ENCODE results near the gene DGKH.
"Not testable (repeated sequence)": the region's sequence is repeated elsewhere in the genome, so short reads cannot be mapped to it uniquely, and the experiment has no call there.

DGKH gene

DNA sequence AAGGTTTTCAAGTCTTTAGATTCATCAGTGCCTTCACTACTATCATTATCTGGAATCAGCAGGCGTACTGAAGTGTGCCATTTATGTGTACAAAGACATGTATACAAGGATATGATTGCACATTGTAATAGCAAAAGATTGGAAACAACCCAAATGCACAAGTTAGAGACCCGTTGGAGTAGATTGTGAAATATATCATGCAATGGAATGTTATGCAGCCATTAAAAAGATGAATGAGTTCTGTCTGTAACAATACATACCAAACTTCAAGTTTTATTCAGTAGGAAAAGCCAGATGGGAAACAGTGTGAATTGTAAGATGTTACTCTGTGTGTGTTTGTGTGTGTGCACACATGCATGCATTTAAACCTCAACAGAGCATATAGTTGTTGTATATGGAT is 97.9 kb downstream of the DGKH start:
- TF ChIP-seq, protein P1, sequence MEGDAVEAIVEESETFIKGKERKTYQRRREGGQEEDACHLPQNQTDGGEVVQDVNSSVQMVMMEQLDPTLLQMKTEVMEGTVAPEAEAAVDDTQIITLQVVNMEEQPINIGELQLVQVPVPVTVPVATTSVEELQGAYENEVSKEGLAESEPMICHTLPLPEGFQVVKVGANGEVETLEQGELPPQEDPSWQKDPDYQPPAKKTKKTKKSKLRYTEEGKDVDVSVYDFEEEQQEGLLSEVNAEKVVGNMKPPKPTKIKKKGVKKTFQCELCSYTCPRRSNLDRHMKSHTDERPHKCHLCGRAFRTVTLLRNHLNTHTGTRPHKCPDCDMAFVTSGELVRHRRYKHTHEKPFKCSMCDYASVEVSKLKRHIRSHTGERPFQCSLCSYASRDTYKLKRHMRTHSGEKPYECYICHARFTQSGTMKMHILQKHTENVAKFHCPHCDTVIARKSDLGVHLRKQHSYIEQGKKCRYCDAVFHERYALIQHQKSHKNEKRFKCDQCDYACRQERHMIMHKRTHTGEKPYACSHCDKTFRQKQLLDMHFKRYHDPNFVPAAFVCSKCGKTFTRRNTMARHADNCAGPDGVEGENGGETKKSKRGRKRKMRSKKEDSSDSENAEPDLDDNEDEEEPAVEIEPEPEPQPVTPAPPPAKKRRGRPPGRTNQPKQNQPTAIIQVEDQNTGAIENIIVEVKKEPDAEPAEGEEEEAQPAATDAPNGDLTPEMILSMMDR (conservative IDR thresholded peaks at IDR 0.05; ENCODE audit: low read depth, low read length): no peak
- H3K4me3 ChIP-seq (ENCODE audit: low read depth, low read length): no peak overlapping the region
- no peak for DNase-seq (ENCODE audit: low read depth)

DNA sequence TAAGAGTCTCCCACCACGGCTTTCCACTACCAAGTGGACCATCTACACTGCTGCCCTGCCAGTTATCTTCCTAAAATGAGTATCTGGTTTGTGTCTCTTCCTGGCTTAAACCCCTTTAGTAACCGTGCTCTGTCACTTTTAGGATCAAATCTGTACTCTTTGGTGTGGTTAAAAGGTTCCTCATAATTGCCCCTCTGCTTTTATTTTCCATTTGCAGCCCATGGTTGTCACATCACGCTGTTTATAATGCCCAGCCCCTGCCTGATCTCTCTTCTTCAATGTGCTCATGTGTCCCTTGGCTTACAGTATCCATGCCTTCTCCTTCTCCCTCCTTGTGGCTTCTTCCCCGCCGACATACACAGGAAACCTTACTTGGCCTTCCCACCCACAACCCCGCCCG is 100.1 kb downstream of the DGKH start:
- no peak for DNase-seq (ENCODE audit: low read depth)
- H3K4me3 ChIP-seq (ENCODE audit: low read depth, low read length): no peak overlapping the region
- TF ChIP-seq, protein P1 (conservative IDR thresholded peaks at IDR 0.05; ENCODE audit: low read depth, low read length): no peak

DNA sequence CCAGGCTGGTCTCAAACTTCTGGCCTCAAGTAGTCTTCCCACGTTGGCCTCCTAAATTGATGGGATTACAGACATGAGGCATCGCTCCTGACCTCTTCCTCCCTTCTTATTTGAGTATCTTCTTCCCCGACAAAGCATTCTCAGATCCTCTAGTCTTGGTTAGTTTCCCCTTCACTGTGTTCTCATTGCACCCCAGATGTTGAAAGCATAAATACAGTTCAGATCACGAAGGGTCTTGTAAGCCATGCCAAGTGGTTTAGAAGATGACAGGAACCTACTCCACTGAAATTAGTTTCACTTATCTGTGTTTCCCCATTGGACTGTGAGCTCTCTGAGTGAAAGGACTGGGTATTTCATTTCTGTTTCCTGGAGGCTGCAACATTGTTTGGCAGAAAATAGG is 100.7 kb downstream of the DGKH start:
- TF ChIP-seq, protein P1 (conservative IDR thresholded peaks at IDR 0.05; ENCODE audit: low read depth, low read length): no peak
- no peak for DNase-seq (ENCODE audit: low read depth)
- H3K4me3 ChIP-seq (ENCODE audit: low read depth, low read length): no peak overlapping the region

DNA sequence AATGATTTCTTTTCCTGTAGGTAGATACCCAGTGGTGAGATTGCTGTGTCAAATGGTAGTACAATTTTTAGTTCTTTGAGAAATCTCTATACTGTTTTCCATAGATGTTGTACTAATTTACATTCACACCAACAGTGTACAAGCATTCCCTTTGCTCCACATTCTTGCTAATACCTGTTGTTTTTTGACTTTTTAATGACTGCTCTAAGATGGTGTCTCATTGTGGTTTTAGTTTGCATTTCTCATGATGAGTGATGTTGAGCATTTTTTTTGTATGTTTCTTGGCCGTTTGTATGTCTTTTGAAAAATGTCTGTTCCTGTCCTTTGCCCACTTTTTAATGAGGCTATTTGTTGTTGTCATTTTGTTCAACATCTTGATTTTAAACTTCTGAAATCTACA is 103.3 kb downstream of the DGKH start:
- no peak for DNase-seq (ENCODE audit: low read depth)
- TF ChIP-seq, protein P1 (conservative IDR thresholded peaks at IDR 0.05; ENCODE audit: low read depth, low read length): no peak
- H3K4me3 ChIP-seq (ENCODE audit: low read depth, low read length): no peak overlapping the region

DNA sequence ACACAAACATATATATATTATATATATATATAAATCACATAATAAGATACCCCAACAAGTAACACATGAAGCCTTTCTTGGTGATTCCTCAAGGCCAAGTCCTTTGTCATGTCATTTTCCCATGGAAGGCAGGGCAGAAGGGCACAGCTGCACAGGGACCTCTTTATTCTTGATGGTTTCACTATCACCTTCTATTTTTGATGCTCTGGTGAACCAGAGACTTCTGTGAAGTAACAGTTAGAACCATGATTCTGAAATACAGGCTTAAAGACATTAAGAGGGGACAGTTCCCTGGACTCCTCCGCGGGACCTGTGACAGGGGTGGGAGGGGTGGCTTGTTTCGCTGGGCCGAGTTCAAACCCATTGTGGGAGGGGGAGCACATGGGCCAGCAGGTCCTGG is 104.0 kb downstream of the DGKH start:
- TF ChIP-seq, protein P1 (conservative IDR thresholded peaks at IDR 0.05; ENCODE audit: low read depth, low read length): no peak
- no peak for DNase-seq (ENCODE audit: low read depth)
- no peak overlapping the region for H3K4me3 ChIP-seq (ENCODE audit: low read depth, low read length)

DNA sequence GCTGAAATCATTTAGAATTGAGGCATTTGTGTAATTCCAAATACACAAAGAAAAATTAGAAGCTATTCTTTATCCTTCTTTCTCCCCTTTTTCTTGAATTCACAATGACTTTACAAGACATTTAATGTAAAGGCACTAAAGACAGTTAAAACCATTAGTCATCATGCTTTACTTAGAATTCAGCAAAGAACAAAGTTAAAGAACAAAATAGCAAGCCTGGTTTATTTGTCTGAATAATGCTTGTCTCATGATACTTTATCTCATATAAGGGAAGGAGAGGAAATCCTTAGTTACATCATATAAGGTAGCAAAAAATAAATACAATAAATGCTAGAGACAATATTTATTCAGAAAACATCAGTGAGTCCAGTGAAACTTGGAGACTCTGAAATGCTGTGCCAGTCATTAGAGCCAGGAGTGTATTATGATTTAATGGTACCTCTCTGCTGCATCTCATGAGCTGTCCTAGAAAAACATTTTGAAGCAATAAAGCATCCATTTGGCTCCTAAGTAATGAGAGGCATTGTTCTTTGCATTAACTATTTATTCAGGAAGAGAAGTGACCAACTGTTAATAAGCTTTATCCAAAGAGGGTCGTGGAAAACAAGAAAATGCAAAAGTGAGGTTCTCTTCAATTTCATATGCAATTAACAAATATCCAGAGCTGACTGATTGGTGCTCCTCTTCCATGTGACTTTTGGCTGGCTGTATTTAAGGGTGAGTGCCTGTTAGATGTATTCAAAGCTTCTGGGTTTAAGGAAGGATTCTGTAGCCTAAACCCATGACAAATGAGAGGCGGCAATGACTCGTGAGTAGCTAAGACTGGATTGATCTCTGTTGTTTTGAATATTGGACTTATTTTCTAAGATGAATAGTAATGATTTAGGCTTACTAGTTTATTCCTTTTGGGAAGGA is 105.0 kb downstream of the DGKH start:
- TF ChIP-seq, protein P1 (conservative IDR thresholded peaks at IDR 0.05; ENCODE audit: low read depth, low read length): no peak
- peak; percentile 15 for DNase-seq (ENCODE audit: low read depth)
- no peak overlapping the region for H3K4me3 ChIP-seq (ENCODE audit: low read depth, low read length)

DNA sequence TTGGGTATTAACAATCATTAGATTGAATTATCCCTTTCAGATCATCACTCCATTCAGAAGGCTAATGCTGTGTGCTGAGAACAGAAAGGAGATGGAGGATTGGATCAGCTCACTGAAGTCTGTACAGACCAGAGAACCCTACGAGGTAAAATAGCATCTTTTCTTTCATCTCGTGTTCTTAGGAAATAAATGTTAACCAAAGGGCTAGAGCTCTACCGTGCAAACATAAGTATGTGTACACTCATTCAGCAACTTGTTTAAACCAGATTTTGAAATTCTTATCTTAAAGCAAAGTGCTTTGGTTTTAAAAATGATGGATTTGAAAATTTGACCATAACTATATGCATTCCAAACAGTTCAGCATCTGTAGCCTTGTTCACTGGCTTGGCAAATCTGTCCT is 106.8 kb downstream of the DGKH start:
- DNase-seq (ENCODE audit: low read depth): no peak

DNA sequence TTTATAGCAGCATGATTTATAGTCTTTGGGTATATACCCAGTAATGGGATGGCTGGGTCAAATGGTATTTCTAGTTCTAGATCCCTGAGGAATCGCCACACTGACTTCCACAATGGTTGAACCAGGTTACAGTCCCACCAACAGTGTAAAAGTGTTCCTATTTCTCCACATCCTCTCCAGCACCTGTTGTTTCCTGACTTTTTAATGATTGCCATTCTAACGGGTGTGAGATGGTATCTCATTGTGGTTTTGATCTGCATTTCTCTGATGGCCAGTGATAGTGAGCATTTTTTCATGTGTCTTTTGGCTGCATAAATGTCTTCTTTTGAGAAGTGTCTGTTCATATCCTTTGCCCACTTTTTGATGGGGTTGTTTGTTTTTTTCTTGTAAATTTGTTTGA is 114.9 kb downstream of the DGKH start:
- DNase-seq (ENCODE audit: low read depth); H3K4me3 ChIP-seq (ENCODE audit: low read depth, low read length): not testable (repeated sequence)

More for the DNA sequence above, 106.8 kb downstream of the DGKH start:
- no peak overlapping the region for H3K4me3 ChIP-seq (ENCODE audit: low read depth, low read length)
- TF ChIP-seq, protein P1 (conservative IDR thresholded peaks at IDR 0.05; ENCODE audit: low read depth, low read length): no peak

DNA sequence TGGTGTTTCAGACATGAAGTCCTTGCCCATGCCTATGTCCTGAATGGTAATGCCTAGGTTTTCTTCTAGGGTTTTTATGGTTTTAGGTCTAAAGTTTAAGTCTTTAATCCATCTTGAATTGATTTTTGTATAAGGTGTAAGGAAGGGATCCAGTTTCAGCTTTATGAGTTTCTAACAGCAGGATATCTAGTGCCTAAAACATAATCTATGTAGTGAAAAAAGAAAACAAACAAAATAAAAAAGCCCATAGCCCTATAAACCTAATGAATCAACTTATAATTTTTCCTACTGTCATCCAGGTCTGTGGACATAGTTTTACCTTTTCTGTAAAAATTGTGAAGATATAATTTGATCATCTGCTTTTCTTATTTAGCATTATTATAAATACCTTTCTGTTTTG is 115.5 kb downstream of the DGKH start:
- DNase-seq (ENCODE audit: low read depth); H3K4me3 ChIP-seq (ENCODE audit: low read depth, low read length): not testable (repeated sequence)

All from choroid plexus epithelial cell (primary cell).